ENCODE data around the gene SLC43A1.
"Not testable (repeated sequence)": the region's sequence is repeated elsewhere in the genome, so short reads cannot be mapped to it uniquely, and the experiment has no call there.

SLC43A1 gene

GRCh38 chr11:57544566-57544965 lies 29.1 kb upstream of the SLC43A1 start:
- H3K4me3 ChIP-seq (ENCODE audit: low read length), result no peak overlapping the region
- H3K27me3 ChIP-seq (ENCODE audit: control insufficient read depth, insufficient read depth, low read length), result no peaks in the 10 kb centered on the region
- H3K4me1 ChIP-seq (ENCODE audit: control insufficient read depth, insufficient read depth, low read length), result no peaks in the 10 kb centered on the region
- no peak overlapping the region for H3K9ac ChIP-seq (ENCODE audit: low read length)
- H3K36me3 ChIP-seq (ENCODE audit: control insufficient read depth, insufficient read depth, low read length), result no peaks in the 10 kb centered on the region
- H3K9me3 ChIP-seq (ENCODE audit: control insufficient read depth, low read length), result no peaks in the 10 kb centered on the region

DNA sequence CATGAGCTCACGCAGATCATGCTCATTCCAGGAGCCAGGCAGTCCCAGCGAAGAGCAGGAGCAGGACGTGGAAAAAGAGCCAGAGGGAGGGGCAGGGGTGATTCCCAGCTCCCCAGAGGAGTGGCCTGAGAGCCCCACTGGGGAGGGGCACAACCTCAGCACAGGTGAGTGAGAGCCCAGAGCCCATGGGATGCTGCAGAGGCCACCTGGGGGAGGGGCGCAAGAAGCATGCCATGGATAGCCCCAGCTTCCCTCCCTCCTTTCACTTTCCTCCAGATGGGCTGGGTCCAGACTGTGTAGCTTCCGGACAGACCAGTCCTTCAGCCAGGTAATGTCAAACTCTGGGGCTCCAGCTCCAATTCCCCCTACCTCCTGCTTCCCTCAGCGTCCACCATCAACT lies 28.1 kb upstream of the SLC43A1 start:
- no peaks in the 10 kb centered on the region for H3K27me3 ChIP-seq (ENCODE audit: control insufficient read depth, insufficient read depth, low read length)
- H3K4me1 ChIP-seq (ENCODE audit: control insufficient read depth, insufficient read depth, low read length), result no peaks in the 10 kb centered on the region
- no peak overlapping the region for H3K4me3 ChIP-seq (ENCODE audit: low read length)
- no peaks in the 10 kb centered on the region for H3K9me3 ChIP-seq (ENCODE audit: control insufficient read depth, low read length)
- no peaks in the 10 kb centered on the region for H3K36me3 ChIP-seq (ENCODE audit: control insufficient read depth, insufficient read depth, low read length)
- H3K9ac ChIP-seq (ENCODE audit: low read length), result no peak overlapping the region

GRCh38 chr11:57542582-57542981 lies 27.1 kb upstream of the SLC43A1 start:
- no peak overlapping the region for H3K9ac ChIP-seq (ENCODE audit: low read length)
- no peaks in the 10 kb centered on the region for H3K9me3 ChIP-seq (ENCODE audit: control insufficient read depth, low read length)
- no peak overlapping the region for H3K4me3 ChIP-seq (ENCODE audit: low read length)
- H3K27me3 ChIP-seq (ENCODE audit: control insufficient read depth, insufficient read depth, low read length), result no peaks in the 10 kb centered on the region
- no peaks in the 10 kb centered on the region for H3K36me3 ChIP-seq (ENCODE audit: control insufficient read depth, insufficient read depth, low read length)
- H3K4me1 ChIP-seq (ENCODE audit: control insufficient read depth, insufficient read depth, low read length), result no peaks in the 10 kb centered on the region

DNA sequence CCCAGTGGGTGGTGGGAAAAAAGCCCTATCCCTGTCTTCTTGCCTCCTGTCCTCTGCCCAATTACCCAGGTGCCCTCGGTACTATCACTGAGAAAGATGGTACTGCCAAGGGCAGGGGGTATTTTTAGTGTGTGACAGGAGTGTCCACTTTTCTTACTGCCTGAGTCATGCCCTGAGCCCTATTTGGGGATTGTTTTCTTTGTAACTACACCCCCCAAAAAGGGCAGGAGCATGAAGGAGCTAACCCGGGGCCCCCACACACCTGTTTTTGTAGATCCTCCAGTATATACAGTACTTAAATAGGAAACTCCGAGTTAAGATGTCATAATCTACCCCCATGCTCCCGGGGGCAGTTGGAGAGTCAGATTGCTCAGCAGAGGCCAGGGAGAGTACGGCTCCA lies 25.7 kb upstream of the SLC43A1 start:
- Histone ChIP-seq H3K9me3 (ENCODE audit: control insufficient read depth, low read length) (no peaks in the 10 kb centered on the region), H3K4me3 (ENCODE audit: low read length) (no peak overlapping the region), H3K27me3 (ENCODE audit: control insufficient read depth, insufficient read depth, low read length) (no peaks in the 10 kb centered on the region), H3K9ac (ENCODE audit: low read length) (no peak overlapping the region), H3K36me3 (ENCODE audit: control insufficient read depth, insufficient read depth, low read length) (no peaks in the 10 kb centered on the region), H3K4me1 (ENCODE audit: control insufficient read depth, insufficient read depth, low read length) (no peaks in the 10 kb centered on the region)

DNA sequence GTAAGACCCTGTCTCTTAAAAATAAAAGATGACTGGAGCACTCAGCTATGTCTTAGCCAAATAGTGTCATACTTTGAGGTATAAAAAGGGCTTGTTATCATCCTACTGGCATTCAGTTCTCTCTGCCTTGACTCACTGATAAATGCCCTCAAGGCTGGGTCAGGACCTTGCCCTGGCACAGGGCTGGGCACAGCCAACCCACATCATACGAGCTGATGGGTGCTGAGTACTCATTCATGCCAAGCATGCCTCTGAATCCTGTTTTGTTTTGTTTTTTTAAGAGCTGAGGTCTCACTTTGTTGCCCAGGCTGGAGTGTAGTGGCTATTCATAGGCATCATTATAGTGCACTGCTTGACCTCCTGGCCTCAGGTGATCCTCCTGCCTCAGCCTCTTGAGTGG lies 23.8 kb upstream of the SLC43A1 start:
- Histone ChIP-seq H3K27me3 (ENCODE audit: control insufficient read depth, insufficient read depth, low read length) (no peaks in the 10 kb centered on the region), H3K9ac (ENCODE audit: low read length) (peak overlapping the region; percentile 39), H3K36me3 (ENCODE audit: control insufficient read depth, insufficient read depth, low read length) (no peaks in the 10 kb centered on the region), H3K4me3 (ENCODE audit: low read length) (no peak overlapping the region), H3K9me3 (ENCODE audit: control insufficient read depth, low read length) (no peaks in the 10 kb centered on the region), H3K4me1 (ENCODE audit: control insufficient read depth, insufficient read depth, low read length) (no peaks in the 10 kb centered on the region)

DNA sequence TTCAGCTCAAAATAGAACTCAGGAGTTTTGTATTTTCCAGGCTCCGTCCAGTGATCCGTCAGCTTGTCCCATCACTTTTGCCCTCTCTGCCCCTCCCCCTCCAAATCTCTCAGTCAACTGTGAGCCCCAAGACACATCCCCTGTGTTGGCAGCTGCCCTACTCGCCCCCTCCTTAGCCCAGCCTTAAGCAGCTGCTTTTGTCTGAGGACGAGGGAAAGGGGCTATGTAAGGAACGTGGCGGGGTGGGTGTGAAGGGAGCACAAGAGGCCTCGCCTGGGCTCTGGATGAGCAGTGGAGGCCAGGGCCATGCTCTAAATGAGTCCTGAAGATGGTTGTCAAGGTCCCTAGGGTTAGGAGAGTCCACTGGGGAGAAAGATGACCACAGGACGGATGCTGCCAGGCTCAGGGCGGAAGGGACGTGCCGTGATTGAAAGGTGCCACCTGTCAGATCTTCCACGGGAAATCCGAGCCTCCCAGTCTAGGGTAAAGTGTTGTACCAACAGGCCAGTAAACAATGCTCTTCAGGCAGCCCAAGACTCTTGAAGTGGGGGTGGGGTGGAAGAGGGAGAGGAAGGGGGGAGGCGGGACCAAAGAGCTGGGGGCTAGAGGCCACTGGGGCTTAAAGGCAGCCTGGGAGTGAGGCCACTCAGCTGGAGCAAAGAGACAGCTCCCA lies 21.6 kb upstream of the SLC43A1 start, which contains the start of gene SMTNL1:
Gene SMTNL1 (plus strand): TSS at position 649 of the 673 bp plus-strand sequence. CDS start 5,048 bp downstream, outside the sequence.
- Histone ChIP-seq H3K4me1 (ENCODE audit: control insufficient read depth, insufficient read depth, low read length) (no peaks in the 10 kb centered on the region), H3K9ac (ENCODE audit: low read length) (no peak within 1 kb of the TSS), H3K9me3 (ENCODE audit: control insufficient read depth, low read length) (no peaks in the 10 kb centered on the region), H3K27me3 (ENCODE audit: control insufficient read depth, insufficient read depth, low read length) (no peaks in the 10 kb centered on the region), H3K4me3 (ENCODE audit: low read length) (no peak within 1 kb of the TSS), H3K36me3 (ENCODE audit: control insufficient read depth, insufficient read depth, low read length) (no peaks in the 10 kb centered on the region)

DNA sequence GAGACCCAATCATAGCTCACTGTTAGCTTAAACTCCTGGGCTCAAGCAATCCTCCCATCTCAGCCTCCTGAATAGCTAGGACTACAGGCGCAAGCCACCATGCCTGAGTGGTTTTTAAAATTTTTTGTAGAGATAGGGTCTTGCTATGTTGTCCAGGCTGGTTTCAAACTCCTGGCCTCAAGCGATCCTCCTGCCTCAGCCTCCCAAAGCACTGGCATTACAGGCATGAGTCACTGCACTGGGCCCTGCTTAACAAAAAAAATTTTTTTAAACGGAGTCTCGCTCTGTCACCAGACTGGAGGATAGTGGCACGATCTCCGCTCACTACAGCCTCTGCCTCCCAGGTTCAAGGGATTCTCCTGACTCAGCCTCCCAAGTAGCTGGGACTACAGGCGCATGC lies 18.9 kb upstream of the SLC43A1 start:
- H3K27me3 ChIP-seq (ENCODE audit: control insufficient read depth, insufficient read depth, low read length); H3K9ac ChIP-seq (ENCODE audit: low read length); H3K36me3 ChIP-seq (ENCODE audit: control insufficient read depth, insufficient read depth, low read length); H3K4me3 ChIP-seq (ENCODE audit: low read length); H3K4me1 ChIP-seq (ENCODE audit: control insufficient read depth, insufficient read depth, low read length); H3K9me3 ChIP-seq (ENCODE audit: control insufficient read depth, low read length): not testable (repeated sequence)

DNA sequence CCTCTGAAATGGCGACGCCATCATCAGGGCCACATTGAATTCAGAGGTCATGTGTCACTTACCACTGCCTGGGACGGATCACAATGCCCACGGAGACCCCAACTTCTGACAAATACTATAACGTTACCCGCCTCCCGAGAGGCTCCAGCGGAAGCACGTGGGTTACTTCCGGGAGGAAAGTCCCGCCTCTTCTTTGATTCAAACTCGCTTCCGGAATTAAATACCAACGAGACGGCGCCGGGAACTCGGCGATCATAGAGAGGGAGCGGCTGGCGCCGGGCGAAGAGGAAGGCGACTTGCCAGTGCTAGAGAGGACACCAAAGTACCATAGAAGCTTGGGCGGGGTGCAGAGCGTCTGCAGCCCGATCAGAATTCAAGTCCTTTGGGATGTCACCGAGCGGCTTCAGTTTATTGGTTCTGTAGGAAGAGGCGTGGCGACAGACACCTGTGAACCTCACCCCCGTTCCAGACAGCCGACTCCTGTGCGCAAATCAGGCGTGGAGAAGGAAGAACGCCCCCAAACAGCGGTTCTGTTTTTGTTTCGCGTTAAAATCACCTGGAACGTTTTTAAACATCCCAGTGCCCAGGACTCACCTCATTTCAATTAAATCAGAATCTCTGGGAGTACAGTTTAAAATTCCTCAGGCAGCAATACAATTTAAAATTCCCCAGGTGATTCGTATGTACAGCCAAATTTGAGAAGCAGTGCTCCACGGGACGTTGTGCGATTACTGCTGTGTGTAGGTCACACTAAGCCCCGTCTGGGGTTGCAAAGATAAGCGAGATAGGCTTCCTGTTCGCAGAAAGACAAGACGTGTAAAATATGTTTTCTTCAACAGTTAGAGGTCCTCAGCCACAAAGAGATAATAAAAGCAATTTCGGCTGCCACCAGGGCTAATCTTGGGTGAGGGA lies 15.3 kb upstream of the SLC43A1 start, which contains the start of gene TIMM10:
Gene TIMM10 (minus strand): TSS at position 159 of the 912 bp plus-strand sequence. CDS start 565 bp downstream, outside the sequence.
- Histone ChIP-seq H3K36me3 (ENCODE audit: control insufficient read depth, insufficient read depth, low read length) (no peaks in the 10 kb centered on the region), H3K4me3 (ENCODE audit: low read length) (peak within 1 kb of the TSS; percentile 71), H3K9me3 (ENCODE audit: control insufficient read depth, low read length) (no peaks in the 10 kb centered on the region), H3K4me1 (ENCODE audit: control insufficient read depth, insufficient read depth, low read length) (peaks cover 10% of the 10 kb centered on the region), H3K27me3 (ENCODE audit: control insufficient read depth, insufficient read depth, low read length) (no peaks in the 10 kb centered on the region), H3K9ac (ENCODE audit: low read length) (peak within 1 kb of the TSS; percentile 76)

GRCh38 chr11:57530215-57530595 lies 14.7 kb upstream of the SLC43A1 start:
- no peaks in the 10 kb centered on the region for H3K9me3 ChIP-seq (ENCODE audit: control insufficient read depth, low read length)
- peaks cover 10% of the 10 kb centered on the region for H3K4me1 ChIP-seq (ENCODE audit: control insufficient read depth, insufficient read depth, low read length)
- peak overlapping the region; percentile 71 for H3K4me3 ChIP-seq (ENCODE audit: low read length)
- H3K27me3 ChIP-seq (ENCODE audit: control insufficient read depth, insufficient read depth, low read length), result no peaks in the 10 kb centered on the region
- H3K36me3 ChIP-seq (ENCODE audit: control insufficient read depth, insufficient read depth, low read length), result no peaks in the 10 kb centered on the region
- peak overlapping the region; percentile 76 for H3K9ac ChIP-seq (ENCODE audit: low read length)

- Histone ChIP-seq H3K27me3 (ENCODE audit: control insufficient read depth, insufficient read depth, low read length) (no peaks in the 10 kb centered on the region), H3K4me3 (ENCODE audit: low read length) (no peak overlapping the region), H3K9me3 (ENCODE audit: control insufficient read depth, low read length) (no peaks in the 10 kb centered on the region), H3K9ac (ENCODE audit: low read length) (no peak overlapping the region), H3K4me1 (ENCODE audit: control insufficient read depth, insufficient read depth, low read length) (peaks cover 10% of the 10 kb centered on the region), H3K36me3 (ENCODE audit: control insufficient read depth, insufficient read depth, low read length) (no peaks in the 10 kb centered on the region)
Measured at GRCh38 chr11:57529012-57529411, 13.5 kb upstream of the SLC43A1 start.

DNA sequence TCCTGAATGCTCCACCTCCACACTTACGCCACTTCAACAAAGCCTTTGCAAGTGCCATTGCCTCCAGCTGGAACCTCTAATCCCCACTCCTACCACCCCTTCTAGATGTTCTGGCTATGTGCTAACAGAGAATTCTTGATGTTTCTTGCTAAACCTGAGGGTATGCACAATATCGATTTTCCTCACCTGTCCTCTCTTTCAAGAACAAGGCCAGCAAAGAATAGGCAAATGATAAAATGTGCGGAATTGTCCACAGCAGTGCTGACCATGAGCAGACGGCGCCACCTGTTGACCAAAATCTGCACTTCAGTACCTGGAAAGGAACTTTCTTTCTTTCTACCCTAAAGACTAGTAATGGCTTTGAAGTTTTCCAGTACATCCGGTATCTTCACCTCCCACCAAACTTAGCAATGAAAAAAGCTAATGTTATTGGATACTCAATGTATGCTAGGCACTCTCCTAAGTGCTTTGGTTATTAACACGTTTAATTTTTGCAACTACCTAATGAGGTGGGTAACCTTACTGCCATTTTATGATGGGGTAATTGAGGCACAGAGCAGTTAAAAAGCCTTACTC lies 11.6 kb upstream of the SLC43A1 start:
- Histone ChIP-seq H3K4me1 (ENCODE audit: control insufficient read depth, insufficient read depth, low read length) (peaks cover 10% of the 10 kb centered on the region), H3K9me3 (ENCODE audit: control insufficient read depth, low read length) (no peaks in the 10 kb centered on the region), H3K36me3 (ENCODE audit: control insufficient read depth, insufficient read depth, low read length) (no peaks in the 10 kb centered on the region), H3K9ac (ENCODE audit: low read length) (no peak overlapping the region), H3K4me3 (ENCODE audit: low read length) (no peak overlapping the region), H3K27me3 (ENCODE audit: control insufficient read depth, insufficient read depth, low read length) (no peaks in the 10 kb centered on the region)

- no peaks in the 10 kb centered on the region for H3K27me3 ChIP-seq (ENCODE audit: control insufficient read depth, insufficient read depth, low read length)
- H3K9me3 ChIP-seq (ENCODE audit: control insufficient read depth, low read length), result no peaks in the 10 kb centered on the region
- no peak overlapping the region for H3K9ac ChIP-seq (ENCODE audit: low read length)
- no peaks in the 10 kb centered on the region for H3K36me3 ChIP-seq (ENCODE audit: control insufficient read depth, insufficient read depth, low read length)
- H3K4me1 ChIP-seq (ENCODE audit: control insufficient read depth, insufficient read depth, low read length), result no peaks in the 10 kb centered on the region
- no peak overlapping the region for H3K4me3 ChIP-seq (ENCODE audit: low read length)
Measured at GRCh38 chr11:57523419-57523818, 7.9 kb upstream of the SLC43A1 start.
